Measurements from ENCODE around the gene CXCL1.

GRCh38 chr4:73883306-73883705, 14.1 kb downstream of the CXCL1 start:
- TF ChIP-seq POLR2A (IDR thresholded peaks at IDR 0.05; ENCODE audit: low read depth, low read length) (no peak), CTCF (IDR thresholded peaks at IDR 0.05; ENCODE audit: extremely low read depth in 1 of 2, insufficient read depth in 1 of 2, low read depth in 1 of 2, low read length in 2 of 2) (no peak), FOS (IDR thresholded peaks at IDR 0.05; ENCODE audit: borderline replicate concordance, insufficient read depth, low read length) (peak; percentile 73), MAX (IDR thresholded peaks at IDR 0.05; ENCODE audit: insufficient read depth, insufficient read length) (no peak)
